ENCODE results near the gene L1CAM.

L1CAM gene

DNA sequence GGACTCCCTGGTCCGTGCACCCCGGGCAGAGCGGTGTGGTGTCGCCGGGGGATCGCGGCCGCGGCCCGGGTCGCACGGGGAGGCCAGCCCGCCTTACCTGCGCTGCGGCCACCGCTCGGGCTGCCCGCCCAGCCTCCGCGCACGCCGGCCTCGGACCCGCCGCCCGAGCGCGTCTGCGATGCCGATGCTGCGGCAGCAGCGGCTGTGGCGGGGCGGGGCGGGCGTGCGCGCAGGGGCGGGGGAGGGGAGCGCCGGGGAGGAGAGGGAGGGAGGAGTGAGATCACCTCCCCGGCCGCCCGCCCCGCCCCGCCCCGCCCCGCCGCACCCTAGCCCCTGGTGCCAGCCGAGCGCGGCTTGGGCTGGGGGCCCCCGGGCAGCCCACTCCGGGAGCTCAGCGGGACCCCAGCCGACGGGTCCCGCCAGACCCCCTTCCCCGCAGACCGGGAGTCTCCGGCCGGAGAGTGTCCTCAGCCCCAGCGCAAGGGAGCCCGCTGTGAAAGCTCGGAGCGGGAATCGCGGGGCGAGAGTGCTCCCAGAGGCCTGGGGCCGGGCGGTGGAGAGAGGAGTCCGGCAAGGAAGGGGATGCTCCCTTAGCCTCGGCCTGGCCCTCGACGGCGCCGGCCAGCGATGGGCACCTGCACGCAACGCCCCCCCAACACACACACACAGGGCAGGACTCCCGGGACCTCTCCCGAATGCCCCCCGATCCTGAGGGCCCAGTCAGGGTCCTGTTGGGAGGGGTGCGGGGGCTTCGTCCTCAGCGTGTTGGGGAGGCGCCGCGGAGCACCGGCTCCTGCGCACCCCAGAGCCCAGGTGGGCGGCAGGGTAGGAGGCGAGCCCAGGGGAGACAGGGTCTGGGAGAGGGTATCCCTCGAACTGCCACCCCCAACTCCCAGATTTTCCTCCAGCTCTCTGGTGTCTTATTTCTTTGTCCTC, at the start of gene L1CAM:
L1CAM (minus strand) TSS at position 206 of the 936 bp plus-strand sequence. CDS start 10,337 bp downstream, outside the sequence.
- no peak for FAIRE-seq

DNA sequence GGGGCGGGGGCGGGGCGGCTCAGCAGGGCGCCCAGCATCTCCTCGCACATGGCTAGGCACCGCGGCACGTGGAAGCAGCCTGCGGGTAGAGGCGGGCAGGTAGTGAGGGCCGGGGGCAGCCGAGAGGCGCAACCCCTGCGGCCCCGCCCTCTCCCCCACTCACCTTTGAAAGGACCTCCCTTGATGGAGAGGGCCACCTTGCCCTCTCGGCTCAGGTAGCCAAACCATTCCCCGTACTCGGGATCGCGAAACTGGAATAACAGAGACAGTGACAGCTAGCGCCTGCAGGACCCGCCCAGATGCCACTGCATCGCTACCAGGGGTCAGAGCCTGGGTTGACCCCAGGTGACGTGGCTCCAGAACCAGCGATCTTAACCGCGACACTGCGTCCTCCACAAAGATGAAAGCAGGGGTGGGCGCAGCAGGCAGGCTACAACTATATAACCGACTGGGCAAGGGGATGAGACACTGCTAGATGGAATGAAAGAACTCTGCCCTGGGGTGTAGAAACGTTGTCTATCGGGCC, 49.4 kb upstream of the L1CAM start:
- FAIRE-seq, result no peak

DNA sequence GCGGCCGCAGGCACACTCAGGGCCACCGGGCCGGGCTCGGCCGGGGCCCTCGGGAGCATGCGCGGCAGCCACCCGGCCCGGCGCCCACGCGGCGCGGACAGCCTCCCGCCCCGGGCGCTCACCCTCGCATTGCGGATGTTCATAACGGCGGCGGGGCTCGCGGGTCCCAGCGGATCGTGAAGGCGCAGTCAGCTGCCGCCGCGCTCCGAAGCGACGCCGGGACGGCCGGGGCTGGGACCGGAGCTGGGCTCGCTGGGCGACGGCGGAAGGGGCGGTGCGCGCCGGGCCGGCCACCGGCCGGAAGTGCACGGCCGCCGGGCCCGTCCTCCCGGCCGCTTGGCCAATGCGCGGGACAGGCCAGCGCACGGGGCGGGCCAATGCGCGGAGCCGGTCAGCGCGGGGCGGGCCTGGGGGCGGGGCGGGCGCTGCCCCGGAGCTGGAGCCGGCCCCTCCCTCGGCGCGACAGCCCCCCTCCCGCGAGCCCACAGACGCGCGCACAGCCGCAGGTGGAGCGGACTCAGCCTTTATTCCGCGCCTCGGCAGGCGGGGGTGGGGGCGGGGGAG, 48.9 kb upstream of the L1CAM start, which contains the start of gene NAA10:
NAA10 (minus strand) TSS at position 276 of the 564 bp plus-strand sequence; CDS start at position 143, 133 bp downstream.
- no peak for FAIRE-seq

DNA sequence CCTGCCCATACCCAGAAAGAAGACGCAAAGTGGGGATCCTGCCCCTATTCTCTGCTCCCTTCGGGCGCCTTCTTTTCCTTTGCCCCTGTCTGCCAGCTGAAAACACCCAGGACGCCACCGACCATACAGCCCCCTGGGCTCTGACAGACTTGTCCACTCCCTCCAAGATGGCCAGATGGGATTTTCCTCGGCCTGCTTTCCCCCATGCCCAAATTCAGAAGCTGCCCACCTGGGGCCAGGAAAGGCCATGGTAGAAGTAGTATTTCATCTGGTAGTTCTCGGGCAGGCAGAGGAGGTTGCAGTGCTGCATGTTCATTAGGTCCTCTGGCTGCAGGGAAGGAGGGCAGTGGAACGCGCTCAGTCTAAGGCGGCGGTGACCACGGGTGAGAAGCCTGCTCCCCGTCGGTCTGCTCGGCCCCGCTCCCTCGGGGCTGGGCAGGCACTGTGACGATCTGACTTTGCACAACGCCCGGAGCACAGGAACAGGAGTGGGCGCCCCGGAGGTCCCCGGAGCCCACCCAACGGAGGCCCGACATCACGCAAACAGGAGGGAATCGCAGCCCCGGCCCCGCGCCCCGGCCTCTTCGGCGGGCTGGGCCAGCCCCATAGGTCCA, 48.3 kb upstream of the L1CAM start:
- FAIRE-seq, result no peak

- no peak for FAIRE-seq
Measured at GRCh38 chrX:153933748-153934147, 47.8 kb upstream of the L1CAM start.

GRCh38 chrX:153932220-153932915, 46.4 kb upstream of the L1CAM start:
- FAIRE-seq, result no peak

DNA sequence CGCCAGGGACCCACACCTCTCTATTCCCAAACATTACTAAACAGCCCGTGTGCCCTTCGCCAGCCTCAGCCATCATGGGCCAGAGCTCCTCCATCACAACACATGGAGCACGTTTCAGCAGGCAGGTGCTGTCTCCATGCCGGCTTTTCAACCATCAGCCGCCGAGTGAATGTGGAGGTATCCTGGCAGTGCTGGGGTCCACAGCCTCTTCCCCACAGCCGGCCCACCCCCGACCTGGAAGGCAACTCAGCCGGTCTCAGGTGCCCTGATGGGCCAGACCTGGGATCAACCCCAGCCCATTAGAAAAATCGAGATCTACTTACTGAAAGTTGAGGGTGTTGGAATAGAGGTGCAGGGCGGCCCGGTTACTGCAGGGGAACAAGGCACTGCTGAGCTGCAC, 45.8 kb upstream of the L1CAM start:
- no peak for FAIRE-seq

DNA sequence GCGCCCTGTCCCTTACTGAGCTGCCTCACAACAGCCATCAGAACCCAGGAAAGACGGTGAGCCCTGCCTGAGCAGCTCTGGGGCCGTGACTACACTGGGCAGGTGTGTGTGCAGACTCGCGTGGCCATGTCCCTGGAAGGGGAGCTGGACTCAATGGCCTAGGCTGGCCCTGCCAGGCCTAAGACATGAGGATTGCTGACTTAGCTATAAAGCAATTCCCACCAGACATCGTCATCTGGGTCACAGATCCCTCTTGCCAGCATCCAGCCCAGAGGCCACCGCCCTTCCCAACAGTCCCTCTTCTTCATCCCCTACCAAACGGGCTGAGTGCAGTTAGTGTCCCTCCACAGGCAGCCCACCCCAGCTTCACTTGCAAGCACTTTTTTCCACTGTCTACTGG, 45.2 kb upstream of the L1CAM start:
- FAIRE-seq, result no peak

GRCh38 chrX:153930011-153930910, 44.3 kb upstream of the L1CAM start:
- FAIRE-seq, result no peak

GRCh38 chrX:153929576-153929975, 43.6 kb upstream of the L1CAM start:
- no peak for FAIRE-seq

GRCh38 chrX:153928846-153929245, 42.9 kb upstream of the L1CAM start:
- FAIRE-seq, result no peak

- FAIRE-seq, result peak; percentile 64
Measured at GRCh38 chrX:153927922-153928760, 42.2 kb upstream of the L1CAM start.

DNA sequence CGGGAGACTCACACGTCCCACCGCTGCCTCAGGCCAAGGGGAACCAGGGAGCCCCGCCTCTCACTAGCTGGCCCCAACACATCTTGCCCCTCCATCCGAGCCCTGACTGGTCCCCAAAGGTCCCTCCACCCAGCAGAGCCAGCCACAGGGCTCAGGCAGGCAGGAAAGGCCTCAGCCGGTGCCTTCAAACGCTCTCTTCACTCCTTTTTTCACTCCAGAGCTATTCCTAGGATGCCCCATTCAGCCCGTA, 41.6 kb upstream of the L1CAM start:
- no peak for FAIRE-seq

DNA sequence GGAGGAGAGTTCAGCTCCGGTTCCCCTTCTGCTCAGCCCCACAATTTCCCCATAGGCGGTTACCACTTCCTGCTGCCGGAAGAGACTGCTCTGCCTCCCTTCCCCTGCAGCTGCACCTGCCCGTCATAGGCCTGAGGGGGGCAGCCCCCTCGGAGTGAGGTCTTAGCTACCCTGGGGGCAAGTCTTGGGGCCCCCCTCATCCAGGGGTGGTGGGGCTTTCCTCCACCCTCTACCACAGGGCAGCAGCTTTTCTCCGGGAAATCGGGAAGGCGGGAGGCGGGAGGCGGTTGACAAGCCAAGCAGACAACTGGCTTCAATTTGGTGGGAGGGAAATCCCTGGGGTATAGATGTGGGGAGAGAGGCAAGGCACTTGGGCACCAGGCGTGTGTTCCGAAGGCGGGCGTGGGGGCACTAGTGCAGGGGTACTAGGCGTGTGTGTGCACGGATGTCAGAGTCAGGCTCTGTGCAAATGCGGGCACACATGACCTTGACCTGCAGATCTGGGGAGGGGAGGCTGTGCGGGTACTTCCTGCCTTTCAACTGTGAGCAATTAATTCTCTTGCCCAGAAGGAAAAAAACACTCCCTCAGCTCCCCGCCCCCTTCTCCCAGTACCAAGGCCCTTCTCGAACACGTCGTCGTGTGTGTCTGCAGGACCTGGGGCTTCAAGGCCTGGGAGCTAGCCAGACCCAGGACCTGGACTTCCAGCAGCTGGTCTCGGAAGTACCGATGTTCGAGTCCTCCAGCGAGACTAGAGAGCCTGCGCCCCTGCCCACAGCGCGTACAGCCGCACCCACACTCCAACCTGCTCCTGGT, 41.1 kb upstream of the L1CAM start:
- no peak for FAIRE-seq

DNA sequence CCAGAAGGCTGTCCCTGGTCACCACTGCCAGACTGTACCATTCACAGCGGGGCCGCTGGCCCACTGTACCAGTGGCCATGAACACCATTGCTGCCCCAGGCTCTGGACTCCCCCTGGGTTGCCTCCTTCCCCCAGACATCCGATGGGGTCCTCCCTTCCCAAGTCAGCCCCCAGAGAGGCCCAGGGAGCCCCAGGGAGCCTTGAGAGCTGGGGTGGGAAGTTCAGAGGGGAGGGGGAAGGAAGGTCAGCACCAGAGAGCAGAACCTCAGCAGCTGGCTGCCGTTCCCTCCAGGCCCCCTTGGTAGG, 40.5 kb upstream of the L1CAM start:
- FAIRE-seq, result no peak

GRCh38 chrX:153925739-153926551, 40.0 kb upstream of the L1CAM start, which contains the start of gene ARHGAP4:
TSS of gene ARHGAP4 (minus strand) at chrX:153926264. CDS start at chrX:153926202, 62 bp downstream.
- no peak for FAIRE-seq

GRCh38 chrX:153925387-153925738, 39.4 kb upstream of the L1CAM start:
- FAIRE-seq, result no peak

GRCh38 chrX:153924149-153924861, 38.3 kb upstream of the L1CAM start:
- no peak for FAIRE-seq

All from islet of Langerhans (tissue), 1 donor.